PC-9 (cell line): Measurements from ENCODE around the gene GNB3.

ENCODE experiments used
- EZH2 ChIP-seq: fragments of 200-600 bp; sonication (generic); IDR thresholded peaks from 2 replicates; pipeline ENCODE4 v1.8.0; 2017; ENCODE audit warnings: antibody characterized with exemption, low read depth
- TF ChIP-seq, protein P1 (sequence below): fragments of 200-600 bp; sonication (generic); conservative IDR thresholded peaks from 2 replicates; pipeline ENCODE4 v1.6.1; 2017; ENCODE audit warnings: mixed run types, antibody characterized with exemption, mild to moderate bottlenecking, moderate library complexity

DNA sequence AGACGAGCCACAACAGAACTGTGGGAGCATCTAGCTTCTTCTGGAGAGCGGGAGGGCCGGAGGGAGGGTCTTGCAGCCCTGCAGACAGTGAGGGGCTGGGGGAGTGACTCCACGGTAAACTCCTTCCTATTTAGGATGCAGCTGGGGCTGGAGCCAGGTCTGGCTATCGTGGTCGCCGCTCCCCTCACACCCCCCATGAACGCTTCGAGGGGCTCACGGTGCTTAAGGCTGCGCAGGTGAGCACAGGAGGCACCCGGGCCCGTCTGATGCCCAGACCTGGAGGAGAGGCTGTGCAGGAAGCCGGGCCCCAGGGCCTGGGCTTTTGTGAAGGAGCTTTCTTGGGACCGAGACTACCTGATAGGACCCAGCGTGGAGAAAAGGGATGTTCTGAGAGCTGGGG lies 3.9 kb upstream of the GNB3 start:
- TF ChIP-seq, protein P1, sequence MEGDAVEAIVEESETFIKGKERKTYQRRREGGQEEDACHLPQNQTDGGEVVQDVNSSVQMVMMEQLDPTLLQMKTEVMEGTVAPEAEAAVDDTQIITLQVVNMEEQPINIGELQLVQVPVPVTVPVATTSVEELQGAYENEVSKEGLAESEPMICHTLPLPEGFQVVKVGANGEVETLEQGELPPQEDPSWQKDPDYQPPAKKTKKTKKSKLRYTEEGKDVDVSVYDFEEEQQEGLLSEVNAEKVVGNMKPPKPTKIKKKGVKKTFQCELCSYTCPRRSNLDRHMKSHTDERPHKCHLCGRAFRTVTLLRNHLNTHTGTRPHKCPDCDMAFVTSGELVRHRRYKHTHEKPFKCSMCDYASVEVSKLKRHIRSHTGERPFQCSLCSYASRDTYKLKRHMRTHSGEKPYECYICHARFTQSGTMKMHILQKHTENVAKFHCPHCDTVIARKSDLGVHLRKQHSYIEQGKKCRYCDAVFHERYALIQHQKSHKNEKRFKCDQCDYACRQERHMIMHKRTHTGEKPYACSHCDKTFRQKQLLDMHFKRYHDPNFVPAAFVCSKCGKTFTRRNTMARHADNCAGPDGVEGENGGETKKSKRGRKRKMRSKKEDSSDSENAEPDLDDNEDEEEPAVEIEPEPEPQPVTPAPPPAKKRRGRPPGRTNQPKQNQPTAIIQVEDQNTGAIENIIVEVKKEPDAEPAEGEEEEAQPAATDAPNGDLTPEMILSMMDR: no peak
- no peak for TF ChIP-seq EZH2
